ENCODE measurements around the gene FNDC3B. TPM values are rescaled to one million over a fixed set of nuclear protein-coding genes. Genes with fewer than 3 reads are reported as not detected.
A peak's percentile ranks its signal among the peaks of the same experiment; 100 is the strongest.

Gene FNDC3B
- total RNA-seq, 2 donors from 2014 or later = 80.6 to 107 TPM

- H3K27ac Mint-ChIP-seq = no peak overlapping the region
- Histone ChIP-seq H3K27me3 (ENCODE audit: control insufficient read depth, insufficient read depth, low read length, poor library complexity, severe bottlenecking) (peaks cover 67% of the 10 kb centered on the region), H3K4me1 (ENCODE audit: control insufficient read depth, insufficient read depth, low read length) (no peaks in the 10 kb centered on the region), H3K9ac (ENCODE audit: extremely low read depth, low read length, poor library complexity, severe bottlenecking) (no peak overlapping the region), H3K9me3 (ENCODE audit: control insufficient read depth, low read length) (no peaks in the 10 kb centered on the region), H3K36me3 (ENCODE audit: control insufficient read depth, insufficient read depth, low read length) (no peaks in the 10 kb centered on the region), H3K27ac (ENCODE audit: low read depth, low read length) (no peak overlapping the region), H3K4me3 (ENCODE audit: low read length) (no peak overlapping the region)
- peaks cover 7% of the 10 kb centered on the region for H3K4me1 Mint-ChIP-seq
- DNase-seq = no peak
- H3K9me3 Mint-ChIP-seq = peaks cover 12% of the 10 kb centered on the region
- H3K27me3 Mint-ChIP-seq (ENCODE audit: insufficient read depth) = peaks cover 53% of the 10 kb centered on the region
- H3K4me3 Mint-ChIP-seq = no peak overlapping the region
- 89 to 97% methylated on average over 5 to 6 of the region's 6 CpGs for WGBS, 2 experiments (ENCODE audit: insufficient coverage in 1 of 2, insufficient read length in 1 of 2)
- no peaks in the 10 kb centered on the region for H3K36me3 Mint-ChIP-seq (ENCODE audit: low read depth)
- TF ChIP-seq, protein P1, sequence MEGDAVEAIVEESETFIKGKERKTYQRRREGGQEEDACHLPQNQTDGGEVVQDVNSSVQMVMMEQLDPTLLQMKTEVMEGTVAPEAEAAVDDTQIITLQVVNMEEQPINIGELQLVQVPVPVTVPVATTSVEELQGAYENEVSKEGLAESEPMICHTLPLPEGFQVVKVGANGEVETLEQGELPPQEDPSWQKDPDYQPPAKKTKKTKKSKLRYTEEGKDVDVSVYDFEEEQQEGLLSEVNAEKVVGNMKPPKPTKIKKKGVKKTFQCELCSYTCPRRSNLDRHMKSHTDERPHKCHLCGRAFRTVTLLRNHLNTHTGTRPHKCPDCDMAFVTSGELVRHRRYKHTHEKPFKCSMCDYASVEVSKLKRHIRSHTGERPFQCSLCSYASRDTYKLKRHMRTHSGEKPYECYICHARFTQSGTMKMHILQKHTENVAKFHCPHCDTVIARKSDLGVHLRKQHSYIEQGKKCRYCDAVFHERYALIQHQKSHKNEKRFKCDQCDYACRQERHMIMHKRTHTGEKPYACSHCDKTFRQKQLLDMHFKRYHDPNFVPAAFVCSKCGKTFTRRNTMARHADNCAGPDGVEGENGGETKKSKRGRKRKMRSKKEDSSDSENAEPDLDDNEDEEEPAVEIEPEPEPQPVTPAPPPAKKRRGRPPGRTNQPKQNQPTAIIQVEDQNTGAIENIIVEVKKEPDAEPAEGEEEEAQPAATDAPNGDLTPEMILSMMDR (conservative IDR thresholded peaks at IDR 0.05) = no peak
Measured at GRCh38 chr3:172444821-172445220, 405.4 kb downstream of the FNDC3B start.

- Histone ChIP-seq H3K4me3 (ENCODE audit: low read length) (no peak overlapping the region), H3K36me3 (ENCODE audit: control insufficient read depth, insufficient read depth, low read length) (no peaks in the 10 kb centered on the region), H3K27ac (ENCODE audit: low read depth, low read length) (no peak overlapping the region), H3K9me3 (ENCODE audit: control insufficient read depth, low read length) (no peaks in the 10 kb centered on the region), H3K27me3 (ENCODE audit: control insufficient read depth, insufficient read depth, low read length, poor library complexity, severe bottlenecking) (peaks cover 80% of the 10 kb centered on the region), H3K4me1 (ENCODE audit: control insufficient read depth, insufficient read depth, low read length) (no peaks in the 10 kb centered on the region), H3K9ac (ENCODE audit: extremely low read depth, low read length, poor library complexity, severe bottlenecking) (no peak overlapping the region)
- no peak overlapping the region for H3K27ac Mint-ChIP-seq
- DNase-seq = no peak
- H3K9me3 Mint-ChIP-seq = peaks cover 12% of the 10 kb centered on the region
- H3K4me3 Mint-ChIP-seq = no peak overlapping the region
- WGBS, 2 experiments (ENCODE audit: insufficient coverage in 1 of 2, insufficient read length in 1 of 2) = 91 to 100% methylated on average over 1 to 3 of the region's 3 CpGs
- TF ChIP-seq, protein P1 (conservative IDR thresholded peaks at IDR 0.05) = no peak
- H3K36me3 Mint-ChIP-seq (ENCODE audit: low read depth) = no peaks in the 10 kb centered on the region
- peaks cover 64% of the 10 kb centered on the region for H3K27me3 Mint-ChIP-seq (ENCODE audit: insufficient read depth)
- H3K4me1 Mint-ChIP-seq = peaks cover 8% of the 10 kb centered on the region
Measured at GRCh38 chr3:172446198-172446597, 406.8 kb downstream of the FNDC3B start.

DNA sequence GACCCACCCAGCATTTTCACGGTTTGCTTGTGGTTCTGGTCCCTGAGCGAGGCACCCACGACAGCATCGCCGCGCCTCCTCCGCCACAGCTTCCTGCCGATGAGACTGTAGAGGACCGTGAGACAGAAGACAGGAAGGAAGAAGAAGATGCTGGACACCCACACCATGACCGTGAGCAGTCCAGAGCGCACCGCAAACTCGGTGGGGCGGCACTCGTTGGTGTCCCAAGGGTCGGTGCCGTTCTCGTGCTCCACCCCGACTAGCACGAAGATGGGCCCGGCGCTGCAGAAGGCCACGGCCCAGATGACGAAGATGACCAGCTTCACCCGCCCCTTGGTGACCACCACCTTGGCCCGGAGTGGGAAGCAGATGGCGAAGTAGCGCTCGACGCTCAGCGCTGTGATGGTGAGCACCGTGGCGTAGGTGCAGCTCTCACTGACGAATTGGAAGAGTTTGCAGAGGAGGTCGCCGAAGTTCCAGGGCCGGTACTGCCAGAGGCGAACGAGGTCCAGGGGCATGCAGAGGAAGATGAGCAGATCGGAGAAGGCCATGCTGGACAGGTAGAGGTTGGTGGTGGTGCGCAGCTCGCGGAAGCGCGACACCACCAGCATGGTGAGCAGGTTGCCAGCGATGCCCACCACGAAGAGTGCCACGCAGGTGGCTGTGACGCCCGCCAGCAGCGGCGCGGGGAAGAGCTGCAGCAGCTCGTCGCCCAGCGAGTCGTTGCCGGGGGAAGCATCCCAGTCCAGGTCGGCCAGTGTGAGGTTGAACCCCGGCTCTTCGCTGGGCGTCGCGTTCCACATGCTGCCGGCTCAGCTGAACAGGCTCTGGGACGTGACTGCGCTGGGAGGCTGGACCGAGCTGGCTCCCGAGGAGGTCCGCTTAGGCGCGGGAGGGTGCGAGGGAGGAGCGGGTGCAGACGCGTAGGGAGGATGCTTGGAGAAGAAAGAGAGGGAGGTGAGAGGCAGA is 408.5 kb downstream of the FNDC3B start, which contains the start of gene GHSR:
GHSR (minus strand) TSS at position 846 of the 969 bp plus-strand sequence; CDS start at position 803, 43 bp downstream.
- Histone ChIP-seq H3K4me1 (ENCODE audit: control insufficient read depth, insufficient read depth, low read length) (no peaks in the 10 kb centered on the region), H3K27me3 (ENCODE audit: control insufficient read depth, insufficient read depth, low read length, poor library complexity, severe bottlenecking) (peaks cover 91% of the 10 kb centered on the region), H3K27ac (ENCODE audit: low read depth, low read length) (no peak within 1 kb of the TSS), H3K9me3 (ENCODE audit: control insufficient read depth, low read length) (no peaks in the 10 kb centered on the region), H3K36me3 (ENCODE audit: control insufficient read depth, insufficient read depth, low read length) (no peaks in the 10 kb centered on the region), H3K9ac (ENCODE audit: extremely low read depth, low read length, poor library complexity, severe bottlenecking) (no peak within 1 kb of the TSS), H3K4me3 (ENCODE audit: low read length) (peak within 1 kb of the TSS; percentile 36)
- peak; percentile 55 for DNase-seq
- WGBS, 2 experiments (ENCODE audit: insufficient coverage in 1 of 2, insufficient read length in 1 of 2) = 55% methylated on average over 37 to 76 of the region's 76 CpGs
- Mint-ChIP-seq H3K36me3 (ENCODE audit: low read depth) (no peaks in the 10 kb centered on the region), H3K4me3 (peak within 1 kb of the TSS; percentile 40), H3K27ac (no peak within 1 kb of the TSS), H3K27me3 (ENCODE audit: insufficient read depth) (peaks cover 75% of the 10 kb centered on the region), H3K4me1 (peaks cover 8% of the 10 kb centered on the region), H3K9me3 (peaks cover 12% of the 10 kb centered on the region)
- TF ChIP-seq, protein P1 (conservative IDR thresholded peaks at IDR 0.05) = no peak

Measured in endodermal cell (in vitro differentiated cells).